Aorta (tissue), 5 donors: ENCODE results near the gene INMT. TPM values are rescaled to one million over a fixed set of nuclear protein-coding genes. Genes with fewer than 3 reads are reported as not detected.

Experiments used
- ATAC-seq: fragments of 200-7000 bp; cut with Tn5 transposase; one replicate; pipeline ENCODE4 v1.9.1; 2022; ENCODE audit warnings: moderate library complexity; ENCODE audit not compliant: low FRiP score
- DNase-seq, 2 donors: peaks; one replicate each; pipeline ENCODE4 v3.0.0-alpha.2; 2020
- H3K27ac ChIP-seq, 2 donors: one replicate each; pipeline ENCODE4 v1.5.1; 2013; ENCODE audit warnings: low read length in 2 of 2, mild to moderate bottlenecking in 2 of 2, moderate library complexity in 2 of 2, control low read depth in 1 of 2, inconsistent platforms in 1 of 2, low read depth in 1 of 2
- H3K27me3 ChIP-seq, 2 donors: one replicate each; pipeline ENCODE4 v1.6.1; 2013; ENCODE audit warnings: control low read depth in 1 of 2, low read length in 1 of 2, mild to moderate bottlenecking in 1 of 2, moderate library complexity in 1 of 2; ENCODE audit not compliant: insufficient read depth in 2 of 2, control insufficient read depth in 1 of 2
- H3K36me3 ChIP-seq, 2 donors: one replicate each; pipeline ENCODE4 v1.6.1; 2013; ENCODE audit warnings: control low read depth in 1 of 2, low read length in 1 of 2, mild to moderate bottlenecking in 1 of 2; ENCODE audit not compliant: insufficient read depth in 2 of 2, control insufficient read depth in 1 of 2
- H3K4me1 ChIP-seq, 2 donors: one replicate each; pipeline ENCODE4 v1.6.1; 2013; ENCODE audit warnings: low read length in 2 of 2, control low read depth in 1 of 2, mild to moderate bottlenecking in 1 of 2, moderate library complexity in 1 of 2; ENCODE audit not compliant: insufficient read depth in 2 of 2, control insufficient read depth in 1 of 2
- H3K4me3 ChIP-seq, 2 donors: one replicate each; pipeline ENCODE4 v1.5.1; 2013; ENCODE audit warnings: low read length in 2 of 2, control low read depth in 1 of 2, mild to moderate bottlenecking in 1 of 2
- H3K9me3 ChIP-seq: one replicate; pipeline ENCODE4 v1.6.1; 2013; ENCODE audit warnings: mild to moderate bottlenecking, low read length; ENCODE audit not compliant: control insufficient read depth
- WGBS, 2 donors: extraction: QIAGEN DNeasy Blood & Tissue Kit; methylation state at CpG; one replicate each; pipeline ENCODE4 v1.1.7; 2013; 5-methylcytosine and 5-hydroxymethylcytosine counted together
- intact Hi-C, 2 donors: fragments of 100-400 bp; cut with DNase I; formaldehyde crosslinking; loops; one replicate each; pipeline versions ENCODE4 v1.14.2 to v1.15.0; 2022
- polyA plus RNA-seq, 2 donors: library from polyadenylated mRNA; stranded (reverse); fragments of 200-250 nt; gene quantifications; one replicate each; pipeline ENCODE4 v1.2.3, GENCODE V29; 2013
- total RNA-seq, 2 donors: library from RNA; stranded (reverse); fragmentation: NEBNext Ultra II Directional; extraction: Animal tissue kit (Norgen Biotek cat#: 25700); gene quantifications; one replicate each; pipeline ENCODE4 v1.2.1, GENCODE V29; 2021
- donor health status: healthy with polysubstance abuse.
- donor health status: Bipolar disorder and iron deficiency.
- donor health status: DM: no; HTN: no; CAD: no.
- donor health status: DM: no; HTN: no; CAD: no.
- donor health status: DM: yes; HTN: yes; CAD: no.

INMT gene
- total and polyA plus RNA-seq, 4 donors = 76.7 to 131 (median 94.2) TPM

DNA sequence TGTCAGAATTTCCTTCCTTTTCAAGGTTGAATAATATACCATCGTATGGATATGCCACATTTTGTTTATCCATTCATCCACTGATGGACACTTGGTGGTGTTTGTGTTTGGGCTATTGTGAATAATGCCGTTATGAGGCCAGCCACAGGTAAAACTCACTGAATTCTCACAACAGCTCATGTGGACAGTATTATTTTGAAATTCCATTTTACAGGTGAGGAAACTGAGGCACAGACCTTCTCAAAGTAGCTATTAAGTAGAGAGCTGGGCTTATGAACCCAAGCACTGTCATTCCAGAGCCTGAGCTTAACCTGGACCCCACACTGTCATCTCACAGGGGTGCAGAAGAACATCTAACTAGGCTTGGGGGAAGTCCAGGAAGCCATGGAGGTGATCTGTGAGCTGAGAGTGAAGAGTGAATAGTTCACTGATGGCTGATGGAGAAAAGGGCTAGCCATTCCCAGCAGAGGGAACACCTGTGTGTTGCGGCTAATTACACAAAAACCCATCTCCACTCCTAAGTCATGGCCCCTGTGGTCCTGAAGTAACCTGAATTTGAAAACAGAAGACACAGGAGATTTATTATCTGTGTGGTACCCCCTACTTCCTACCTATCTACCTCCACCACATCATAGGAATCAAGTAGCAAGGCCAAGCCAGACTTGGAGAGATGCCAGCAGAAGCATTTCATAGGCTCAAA is 8.7 kb downstream of the INMT start:
- ATAC-seq (no peak), DNase-seq (no peak)
- no peaks in the 10 kb centered on the region for H3K27me3 ChIP-seq
- peak overlapping the region; percentile 81 for H3K27ac ChIP-seq
- H3K4me1 ChIP-seq = peaks cover 8 to 13% of the 10 kb centered on the region in 2 donors
- H3K9me3 ChIP-seq = no peaks in the 10 kb centered on the region
- intact Hi-C loops = loop anchor here in 1 of 2 donors (5.0 kb wide), 2 partner anchors 92 to 152 kb away; partner anchors contain the start of gene AQP1
- WGBS, 2 donors = 97 to 98% methylated on average over 3 of the region's 3 CpGs
- H3K4me3 ChIP-seq = no peak overlapping the region
- H3K36me3 ChIP-seq = peaks cover 0 to 2% of the 10 kb centered on the region in 2 donors

DNA sequence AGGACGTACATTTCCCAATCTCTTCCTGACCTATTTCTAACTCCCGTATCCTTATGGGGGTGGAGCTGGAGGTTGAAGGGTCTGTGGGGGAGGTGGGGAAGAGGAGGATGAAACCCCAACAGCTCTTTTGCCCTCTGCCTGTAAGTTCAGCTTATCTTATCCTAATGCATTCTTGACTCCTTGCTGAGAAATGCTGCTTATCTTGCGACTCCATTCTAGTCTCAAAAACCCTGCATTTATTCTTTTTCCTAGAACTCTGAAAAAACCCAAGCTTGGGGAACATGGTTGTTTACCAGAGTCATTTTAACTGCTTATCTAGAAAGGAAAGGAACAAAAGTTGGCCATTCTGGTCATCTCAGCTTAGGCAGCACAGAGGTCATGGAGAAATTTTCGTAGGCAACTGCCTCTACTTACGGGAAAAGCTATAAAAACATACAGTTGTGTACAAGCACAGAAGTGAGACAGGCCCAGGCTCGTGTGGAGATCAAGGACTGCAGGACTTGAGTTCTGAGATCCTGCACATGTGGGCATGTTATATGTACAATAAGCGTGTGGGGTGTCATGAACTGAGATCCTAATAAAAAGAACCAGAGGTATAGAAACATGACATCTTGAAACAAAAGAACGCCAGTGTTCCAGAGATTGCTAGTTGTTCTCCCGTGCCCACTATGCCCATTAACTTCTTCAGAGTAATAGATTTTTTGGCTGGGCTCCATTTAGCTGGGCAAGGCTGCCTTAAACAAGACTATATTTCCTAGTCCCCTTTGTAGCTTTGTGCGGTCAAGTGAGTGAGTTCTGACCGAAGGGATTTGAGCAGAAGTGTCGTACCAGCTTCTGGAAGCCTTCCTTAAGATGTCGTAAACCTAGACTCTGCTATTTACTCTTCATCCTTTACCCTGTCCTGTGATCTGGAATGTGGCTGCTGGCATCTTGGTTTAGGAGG is 9.6 kb downstream of the INMT start:
- intact Hi-C loops = loop anchor here in 1 of 2 donors (5.0 kb wide), 2 partner anchors 91 to 151 kb away; partner anchors contain the start of gene AQP1
- Histone ChIP-seq H3K36me3 (peaks cover 0 to 2% of the 10 kb centered on the region in 2 donors), H3K4me3 (no peak overlapping the region), H3K9me3 (no peaks in the 10 kb centered on the region), H3K27me3 (no peaks in the 10 kb centered on the region), H3K27ac (peak overlapping the region; percentile 81), H3K4me1 (peaks cover 8 to 14% of the 10 kb centered on the region in 2 donors)
- WGBS, 2 donors = 32 to 40% methylated on average over 13 of the region's 13 CpGs
- no peak for DNase-seq
- ATAC-seq = no peak

DNA sequence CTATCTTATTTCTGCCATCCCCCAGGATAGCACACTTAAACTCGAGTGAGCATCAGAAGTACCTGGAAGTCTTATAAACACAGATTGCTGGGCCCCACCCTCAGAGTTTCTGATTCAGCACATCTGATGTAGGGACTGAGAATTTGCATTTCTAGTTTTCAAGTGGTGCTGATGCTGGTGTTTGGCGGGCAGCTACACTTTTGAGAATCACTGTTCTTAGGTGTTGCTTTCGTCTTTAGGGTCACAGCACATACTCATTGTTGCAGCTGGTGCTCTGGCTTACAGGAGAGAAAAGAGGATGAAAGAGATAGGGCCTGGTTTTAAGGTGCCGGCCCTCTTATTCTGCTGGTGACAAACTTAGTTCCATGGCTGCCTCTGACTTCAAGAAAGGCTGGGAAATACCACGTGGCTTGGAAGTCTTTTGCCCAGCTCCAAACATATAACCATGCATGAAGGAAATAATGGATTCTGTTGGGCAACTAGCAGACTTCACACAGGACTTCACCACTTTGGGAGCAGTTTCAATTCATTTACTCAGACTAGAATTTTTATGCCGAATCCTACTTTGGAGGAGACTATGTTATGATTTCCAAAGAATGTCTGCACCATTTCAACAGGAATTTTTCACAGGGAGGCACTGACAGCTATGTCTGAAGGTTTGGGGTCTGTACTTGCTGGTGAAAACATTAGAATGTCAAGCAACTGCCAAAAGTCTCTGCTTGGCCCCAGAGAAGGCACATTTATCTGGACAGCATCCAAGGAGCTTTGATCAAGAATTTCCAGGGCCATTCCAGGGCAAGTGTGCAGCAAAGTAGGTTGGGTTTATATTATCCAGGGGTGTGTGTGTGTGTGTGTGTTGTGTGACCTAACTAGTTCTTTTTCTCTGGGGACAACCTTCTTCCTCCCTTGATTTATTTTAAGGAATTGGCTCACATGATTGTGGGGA is 12.4 kb downstream of the INMT start:
- DNase-seq (no peak), ATAC-seq (peak; percentile 59)
- H3K36me3 ChIP-seq = no peaks in the 10 kb centered on the region
- WGBS, 2 donors = 22 to 28% methylated on average over 6 of the region's 6 CpGs
- intact Hi-C loops = loop anchor here in 1 of 2 donors (5.0 kb wide), 2 partner anchors 88 to 148 kb away; partner anchors contain the start of gene AQP1
- no peaks in the 10 kb centered on the region for H3K27me3 ChIP-seq
- H3K4me1 ChIP-seq = peaks cover 8 to 14% of the 10 kb centered on the region in 2 donors
- H3K4me3 ChIP-seq = no peak overlapping the region
- no peaks in the 10 kb centered on the region for H3K9me3 ChIP-seq
- peak overlapping the region; percentile 36 to 98 for H3K27ac ChIP-seq

DNA sequence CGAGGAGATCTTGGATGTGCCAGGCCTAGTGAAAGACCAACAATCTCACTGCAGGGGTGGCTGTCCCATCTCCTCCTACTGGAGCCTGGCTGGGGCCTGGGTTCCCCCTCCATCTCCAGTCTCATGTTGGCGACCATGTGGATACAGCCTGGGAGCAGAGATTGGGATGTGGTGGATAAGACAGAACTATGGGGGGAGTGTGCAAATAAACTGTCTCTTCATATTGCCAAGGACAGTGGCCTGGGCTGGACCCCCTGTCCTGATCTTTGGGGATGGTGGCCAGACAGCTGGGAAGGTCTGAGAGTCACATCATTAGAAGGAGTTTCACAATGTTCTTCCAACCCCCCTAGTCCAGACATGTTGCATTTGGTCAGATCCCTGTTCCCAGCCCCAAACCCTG is 13.5 kb downstream of the INMT start:
- H3K4me1 ChIP-seq = peaks cover 8 to 14% of the 10 kb centered on the region in 2 donors
- H3K9me3 ChIP-seq = no peaks in the 10 kb centered on the region
- no peaks in the 10 kb centered on the region for H3K36me3 ChIP-seq
- H3K27ac ChIP-seq = peak overlapping the region in 1 of 2 donors; percentile 77
- intact Hi-C loops = no loop called here
- H3K4me3 ChIP-seq = no peak overlapping the region
- ATAC-seq (no peak), DNase-seq (no peak)
- H3K27me3 ChIP-seq = no peaks in the 10 kb centered on the region
- 79 to 82% methylated on average over 2 of the region's 2 CpGs for WGBS, 2 donors

DNA sequence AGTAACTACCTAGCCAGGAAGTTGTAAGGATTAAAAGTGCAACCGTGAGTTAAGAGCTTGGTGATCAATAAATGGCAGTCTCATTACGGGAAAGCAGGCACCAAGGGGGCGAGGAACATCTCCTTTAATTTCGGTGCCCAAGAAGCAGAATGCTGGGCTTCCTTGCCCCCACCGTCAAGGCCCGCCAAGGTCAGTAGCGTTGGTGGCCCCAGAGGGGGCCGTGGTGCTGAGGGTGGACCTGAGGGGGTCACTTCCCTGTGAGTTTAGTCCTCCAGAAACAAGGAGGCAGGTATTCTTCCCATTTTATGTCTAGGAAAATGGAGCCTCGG is 18.9 kb downstream of the INMT start:
- peaks cover 0 to 2% of the 10 kb centered on the region in 2 donors for H3K4me1 ChIP-seq
- no peak for ATAC-seq
- intact Hi-C loops = no loop called here

DNA sequence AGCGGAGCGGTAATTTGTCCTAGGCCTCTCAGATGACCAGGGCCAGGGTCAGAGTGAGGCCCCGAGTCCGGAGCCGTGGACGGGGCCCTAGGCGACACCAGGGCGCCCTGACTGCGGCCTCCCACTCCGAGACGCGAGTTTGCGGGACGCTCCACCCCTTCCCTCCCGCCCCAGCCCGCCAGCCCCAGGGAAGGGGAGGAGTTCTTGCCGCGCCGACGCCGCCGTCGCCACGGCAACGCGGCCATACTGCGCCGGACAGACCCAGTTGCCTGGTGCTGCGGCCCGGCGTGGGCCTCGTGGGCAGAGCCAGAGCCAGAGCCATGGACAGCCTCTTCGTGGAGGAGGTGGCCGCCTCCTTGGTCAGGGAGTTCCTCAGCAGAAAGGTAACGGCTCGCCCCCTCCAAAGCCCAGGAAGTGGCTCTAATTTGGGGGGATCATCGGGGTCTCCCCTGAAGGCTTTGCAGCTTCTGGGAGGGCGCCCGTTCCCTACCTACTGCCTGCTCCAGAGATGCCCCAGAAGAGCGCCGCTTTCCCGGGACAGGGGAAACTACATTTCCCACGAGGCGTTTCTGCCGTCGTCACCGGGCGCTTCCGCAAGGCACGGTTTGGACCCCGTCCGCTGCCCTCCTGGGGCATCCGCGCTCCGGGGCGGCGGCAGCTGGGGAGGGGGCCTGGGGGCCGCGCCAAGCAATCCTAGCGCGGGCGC is 19.4 kb downstream of the INMT start, which contains the start of gene MINDY4:
MINDY4 (plus strand) TSS at position 244 of the 706 bp plus-strand sequence; CDS start at position 321, 77 bp downstream.
- Histone ChIP-seq H3K36me3 (no peaks in the 10 kb centered on the region), H3K4me3 (peak within 1 kb of the TSS; percentile 86 to 92), H3K9me3 (no peaks in the 10 kb centered on the region), H3K27me3 (no peaks in the 10 kb centered on the region), H3K4me1 (peaks cover 0 to 2% of the 10 kb centered on the region in 2 donors), H3K27ac (peak within 1 kb of the TSS in 1 of 2 donors; percentile 79)
- peak; percentile 90 to 95 for DNase-seq
- intact Hi-C loops = no loop called here
- ATAC-seq = peak; percentile 96
- WGBS, 2 donors = 2 to 4% methylated on average over 50 to 62 of the region's 62 CpGs

More for the DNA sequence above, 18.9 kb downstream of the INMT start:
- Histone ChIP-seq H3K4me3 (no peak overlapping the region), H3K27ac (peak overlapping the region in 1 of 2 donors; percentile 49), H3K27me3 (no peaks in the 10 kb centered on the region), H3K9me3 (no peaks in the 10 kb centered on the region), H3K36me3 (no peaks in the 10 kb centered on the region)
- WGBS, 2 donors = 70 to 77% methylated on average over 9 of the region's 9 CpGs
- no peak for DNase-seq

DNA sequence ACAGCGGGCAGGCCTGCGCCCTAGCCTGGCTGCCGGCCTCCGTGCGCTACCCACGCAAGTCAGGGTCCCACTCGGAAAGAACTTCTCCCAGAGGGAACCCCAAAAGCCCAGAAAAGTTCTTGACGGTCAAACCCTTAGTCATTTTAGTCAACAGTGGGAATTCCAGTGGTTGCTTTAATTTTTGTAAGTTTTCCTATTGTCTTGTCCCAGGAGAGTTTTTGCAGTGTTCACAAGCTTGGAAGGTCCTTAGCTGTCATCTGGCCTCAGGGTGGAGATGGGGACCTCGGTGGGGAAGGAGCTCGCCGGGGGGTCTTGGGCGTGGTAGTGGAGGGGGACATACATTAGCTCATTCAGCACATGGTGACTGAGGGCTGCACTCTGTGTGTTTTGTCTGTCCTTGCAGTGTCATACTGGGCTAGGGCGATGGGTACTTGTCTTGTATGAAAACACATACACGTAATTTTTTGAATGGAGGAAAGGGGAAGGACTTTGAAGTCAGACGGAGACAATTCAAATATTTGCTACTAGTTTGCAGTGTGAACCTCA is 20.0 kb downstream of the INMT start:
- DNase-seq (no peak), ATAC-seq (no peak)
- Histone ChIP-seq H3K4me1 (peaks cover 0 to 2% of the 10 kb centered on the region in 2 donors), H3K9me3 (no peaks in the 10 kb centered on the region), H3K4me3 (peak overlapping the region; percentile 86 to 92), H3K27me3 (no peaks in the 10 kb centered on the region), H3K36me3 (no peaks in the 10 kb centered on the region), H3K27ac (peak overlapping the region in 1 of 2 donors; percentile 79)
- intact Hi-C loops = no loop called here
- WGBS, 2 donors = 2% methylated on average over 15 of the region's 15 CpGs
